ENCODE data around the gene SLF2.
"Not testable (repeated sequence)": the region's sequence is repeated elsewhere in the genome, so short reads cannot be mapped to it uniquely, and the experiment has no call there.

Gene SLF2

DNA sequence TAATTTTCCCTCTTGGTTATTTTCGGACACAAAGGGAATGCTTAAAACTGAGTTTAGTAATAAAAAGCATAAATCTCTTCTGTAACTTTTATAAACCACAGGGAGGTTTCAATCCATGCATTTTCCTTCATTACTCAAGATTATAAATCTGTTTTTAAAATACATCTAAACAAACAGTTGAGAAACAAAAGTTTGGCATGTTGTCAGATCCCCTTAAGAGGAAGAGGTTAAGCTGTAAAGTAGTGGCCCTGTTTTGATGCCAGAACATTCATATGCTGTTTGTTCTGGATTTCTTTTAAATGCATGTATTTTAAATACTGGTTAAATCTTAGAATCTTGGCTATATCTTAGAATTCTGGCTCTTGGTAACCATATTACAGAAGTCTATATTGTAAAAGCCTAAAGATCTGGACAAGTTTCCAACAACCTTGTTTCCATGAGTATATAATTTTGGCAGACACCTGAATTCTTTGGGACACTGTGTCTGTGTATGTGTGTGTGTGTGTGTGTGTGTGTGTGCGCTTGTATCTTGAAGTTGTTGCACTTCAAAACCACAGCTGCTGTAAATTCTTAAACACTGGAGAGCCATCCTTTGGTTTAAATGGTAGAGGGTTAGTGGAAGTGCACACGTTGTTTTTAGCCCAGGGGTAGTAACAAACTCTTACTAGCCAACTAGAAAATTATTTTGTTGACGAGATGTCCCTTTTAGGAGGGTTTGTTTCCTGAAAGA is 49.8 kb downstream of the SLF2 start:
- DNase-seq (ENCODE audit: low read depth): no peak

DNA sequence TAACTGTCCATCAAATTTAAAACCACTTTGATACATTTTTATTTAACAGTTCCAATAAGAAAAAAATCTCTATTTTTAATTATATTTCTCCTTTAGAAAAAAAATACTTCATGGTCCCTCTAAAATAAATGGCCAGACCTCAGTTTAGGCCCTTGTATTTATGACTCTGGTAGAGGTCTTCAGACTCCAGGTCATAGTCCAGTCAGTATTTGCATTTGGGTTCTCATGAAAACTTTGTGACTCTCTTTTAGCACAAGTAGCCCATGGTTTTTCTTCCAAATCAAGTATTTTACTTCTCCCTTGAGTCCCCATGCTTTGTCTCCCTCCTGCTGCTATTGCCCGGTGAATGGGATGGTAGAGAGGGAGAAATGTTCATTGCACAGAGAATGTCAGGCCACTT is 51.1 kb downstream of the SLF2 start:
- DNase-seq (ENCODE audit: low read depth): no peak

DNA sequence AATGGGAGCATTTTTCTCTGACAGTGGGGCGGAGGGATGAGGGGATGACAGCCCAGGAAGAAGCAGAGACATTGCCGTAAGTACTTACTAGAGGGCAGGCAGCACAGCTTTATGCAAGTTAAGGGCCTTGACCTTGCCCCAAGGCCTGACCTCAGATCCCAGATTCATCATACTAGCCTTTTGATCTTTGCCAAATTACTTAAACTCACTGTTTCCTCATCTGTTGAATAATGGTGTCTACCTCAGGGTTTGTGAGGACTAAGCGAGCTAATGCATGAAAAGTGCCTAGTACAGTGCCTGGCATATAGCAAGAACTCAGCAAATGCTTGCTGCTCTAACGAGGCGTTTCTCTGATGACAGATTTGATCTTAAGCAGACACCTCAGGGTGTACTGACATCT is 53.1 kb downstream of the SLF2 start:
- DNase-seq (ENCODE audit: low read depth): no peak

DNA sequence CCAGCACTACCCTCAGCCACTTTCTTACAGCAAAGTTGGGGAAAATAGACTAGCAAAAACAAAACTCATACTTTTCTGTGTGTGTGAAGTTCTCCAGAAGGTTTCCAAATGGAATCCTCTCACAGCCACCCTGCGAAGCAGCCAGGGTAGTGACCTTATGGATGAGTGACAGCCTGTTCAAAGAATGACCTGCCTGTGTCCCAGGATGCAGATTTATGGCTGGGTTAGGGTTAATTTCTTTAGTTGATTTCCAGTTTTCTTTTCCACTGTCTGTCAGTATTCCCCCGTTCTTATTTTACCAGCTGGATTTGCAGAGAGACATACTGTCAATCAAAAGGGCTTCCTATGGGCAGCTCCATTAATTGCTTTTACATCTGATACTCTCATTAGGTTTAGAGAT is 54.1 kb downstream of the SLF2 start:
- no peak for DNase-seq (ENCODE audit: low read depth)

DNA sequence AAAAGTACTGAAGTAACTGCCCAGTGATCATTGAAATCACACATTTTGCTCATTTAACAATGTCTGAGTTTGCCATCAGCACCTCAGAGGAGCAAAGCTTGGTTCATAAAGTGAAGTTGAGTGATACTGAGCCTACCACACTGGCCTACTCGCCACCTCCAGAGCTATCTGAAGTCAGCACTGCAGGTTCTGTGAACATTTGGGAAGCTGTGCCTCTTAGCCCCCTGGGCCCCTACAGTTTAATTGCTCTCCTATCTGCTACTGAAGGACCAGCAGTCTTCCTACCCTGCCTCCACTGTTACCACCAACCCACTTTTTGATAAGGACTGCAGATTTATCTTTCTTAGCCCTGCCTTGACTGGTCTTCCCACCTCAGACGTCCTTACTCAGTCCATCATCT is 54.6 kb downstream of the SLF2 start:
- DNase-seq (ENCODE audit: low read depth): no peak

DNA sequence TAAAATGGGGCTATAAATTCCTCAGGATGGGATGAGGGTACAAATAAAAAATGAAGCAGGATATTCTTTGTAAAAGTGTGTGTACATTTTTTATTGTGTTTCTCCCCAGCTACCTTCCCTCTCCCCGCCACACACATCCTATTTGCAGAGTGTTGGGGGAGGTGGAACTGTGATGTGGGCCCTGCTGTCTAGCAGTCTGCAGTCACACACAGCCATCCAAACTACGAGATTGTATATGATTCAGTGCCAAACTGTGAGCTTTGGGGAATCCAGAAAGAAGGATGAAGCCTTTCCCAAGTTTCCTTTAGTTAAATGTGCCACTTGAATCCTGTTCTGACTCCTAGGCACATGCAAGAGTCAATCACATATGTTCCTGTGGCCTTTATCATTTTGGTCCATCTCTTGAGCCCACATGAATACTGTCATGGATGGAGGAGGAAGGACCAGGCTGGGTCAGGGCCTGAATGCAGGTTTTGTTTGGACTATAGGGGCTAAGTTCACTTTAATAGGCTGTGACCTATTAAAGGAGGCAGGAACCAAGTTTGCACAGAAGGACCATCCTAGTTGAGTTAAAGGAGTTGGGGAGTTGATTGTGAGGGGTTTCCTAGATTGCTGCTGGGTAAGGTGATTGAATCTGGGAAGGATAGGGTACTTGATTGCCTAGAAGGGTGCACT is 55.4 kb downstream of the SLF2 start:
- no peak for DNase-seq (ENCODE audit: low read depth)

DNA sequence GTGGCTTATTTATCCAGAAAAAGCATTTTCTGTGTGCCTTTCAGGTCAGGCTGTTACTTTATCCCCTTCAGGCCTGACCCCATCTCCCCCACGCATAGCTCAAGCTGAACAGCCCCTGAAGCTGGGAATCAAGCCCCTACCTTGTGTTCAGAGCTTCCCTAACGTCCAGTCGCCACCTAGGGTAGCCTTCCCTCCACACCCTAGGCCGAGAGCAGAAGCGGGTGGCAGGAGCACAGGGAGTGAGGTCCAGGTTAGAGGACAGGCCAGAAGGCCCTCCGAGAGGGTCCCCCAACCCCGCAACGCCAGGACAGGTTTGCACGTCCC is 56.1 kb downstream of the SLF2 start:
- DNase-seq (ENCODE audit: low read depth): no peak

DNA sequence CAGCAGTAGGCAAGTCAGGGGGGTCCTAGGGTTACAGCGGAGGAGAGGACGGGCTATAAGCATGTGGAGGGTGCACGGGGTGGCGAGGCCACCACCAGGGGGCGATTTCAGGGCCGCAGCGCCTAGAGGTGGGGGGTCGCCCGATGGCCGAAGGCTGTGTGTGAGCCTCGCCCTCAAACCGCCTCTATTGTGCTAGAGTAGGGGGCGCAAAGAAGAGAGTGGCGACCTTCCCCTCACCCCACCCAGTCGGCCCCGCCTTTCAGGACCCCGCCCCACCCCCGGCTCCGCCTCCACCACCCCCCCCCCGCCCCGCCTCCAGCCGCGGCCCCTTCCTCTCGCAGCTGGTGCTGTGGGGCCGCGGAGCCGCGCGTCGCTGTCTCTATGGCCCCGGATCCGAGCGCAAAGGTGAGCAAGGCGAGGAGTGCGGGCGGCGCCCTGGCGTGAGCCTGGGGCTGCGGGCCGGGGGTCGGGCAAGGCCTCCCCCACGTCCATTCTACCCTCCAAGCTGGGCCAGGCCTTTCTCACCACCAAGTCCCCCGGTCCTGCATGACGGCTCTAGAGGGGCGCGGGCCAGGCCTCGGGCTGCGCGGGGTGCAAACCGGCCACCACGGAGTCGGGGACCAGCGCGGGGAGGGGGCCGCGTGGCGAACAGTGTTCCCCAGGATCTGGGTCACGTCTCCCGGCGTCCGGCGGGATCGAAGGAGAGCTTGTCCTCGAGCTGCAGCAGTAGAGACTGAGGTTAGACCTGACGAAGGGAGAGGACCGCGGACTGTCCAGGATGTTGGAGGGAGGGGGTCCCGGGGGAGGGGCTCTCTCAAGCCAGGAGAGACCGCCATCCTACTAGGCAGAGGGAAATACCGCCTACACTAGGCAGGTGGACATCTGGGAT is 56.7 kb downstream of the SLF2 start, which contains the start of gene SEMA4G:
TSS of gene SEMA4G (plus strand) at position 318 of the 889 bp plus-strand sequence. CDS start 3,409 bp downstream, outside the sequence.
- no peak for DNase-seq (ENCODE audit: low read depth)

DNA sequence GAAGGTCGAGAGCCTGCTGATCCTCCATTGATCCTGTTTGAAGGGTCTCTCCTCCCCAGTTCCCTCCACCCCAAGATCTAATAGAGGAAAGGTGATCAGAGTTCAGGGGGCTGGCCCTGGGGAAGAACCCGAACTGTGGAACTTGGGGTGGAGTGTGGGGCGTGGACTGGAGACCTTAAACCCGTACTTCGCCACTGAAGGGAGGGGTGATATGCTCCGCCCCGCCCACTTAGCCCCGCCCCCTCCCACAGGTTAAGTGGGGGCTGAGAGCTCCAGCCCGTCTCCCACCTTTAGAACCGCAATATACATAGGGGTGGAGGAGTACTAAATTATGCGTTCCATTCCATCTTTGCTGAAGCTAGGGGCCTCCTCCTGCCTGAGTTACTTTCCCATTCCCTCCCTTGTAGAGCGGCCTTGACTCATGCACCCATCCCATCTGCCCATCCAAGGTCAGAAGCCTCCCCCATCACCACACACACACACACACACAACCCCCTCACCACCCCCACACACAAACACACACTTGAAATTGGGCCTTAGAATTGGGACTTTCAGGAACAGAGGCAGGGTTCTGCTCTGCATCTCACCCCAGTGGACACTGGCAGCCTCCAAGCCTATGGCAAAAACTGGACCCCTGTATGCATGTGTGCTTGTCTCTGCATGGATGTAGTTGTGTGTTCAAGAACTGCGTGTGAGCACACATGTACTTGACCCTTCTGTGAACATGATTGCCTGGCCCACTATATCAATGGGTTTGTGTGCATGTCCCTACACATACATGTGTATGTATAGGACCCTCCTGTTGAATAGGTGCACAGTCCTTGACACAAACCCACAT is 57.5 kb downstream of the SLF2 start:
- no peak for DNase-seq (ENCODE audit: low read depth)

DNA sequence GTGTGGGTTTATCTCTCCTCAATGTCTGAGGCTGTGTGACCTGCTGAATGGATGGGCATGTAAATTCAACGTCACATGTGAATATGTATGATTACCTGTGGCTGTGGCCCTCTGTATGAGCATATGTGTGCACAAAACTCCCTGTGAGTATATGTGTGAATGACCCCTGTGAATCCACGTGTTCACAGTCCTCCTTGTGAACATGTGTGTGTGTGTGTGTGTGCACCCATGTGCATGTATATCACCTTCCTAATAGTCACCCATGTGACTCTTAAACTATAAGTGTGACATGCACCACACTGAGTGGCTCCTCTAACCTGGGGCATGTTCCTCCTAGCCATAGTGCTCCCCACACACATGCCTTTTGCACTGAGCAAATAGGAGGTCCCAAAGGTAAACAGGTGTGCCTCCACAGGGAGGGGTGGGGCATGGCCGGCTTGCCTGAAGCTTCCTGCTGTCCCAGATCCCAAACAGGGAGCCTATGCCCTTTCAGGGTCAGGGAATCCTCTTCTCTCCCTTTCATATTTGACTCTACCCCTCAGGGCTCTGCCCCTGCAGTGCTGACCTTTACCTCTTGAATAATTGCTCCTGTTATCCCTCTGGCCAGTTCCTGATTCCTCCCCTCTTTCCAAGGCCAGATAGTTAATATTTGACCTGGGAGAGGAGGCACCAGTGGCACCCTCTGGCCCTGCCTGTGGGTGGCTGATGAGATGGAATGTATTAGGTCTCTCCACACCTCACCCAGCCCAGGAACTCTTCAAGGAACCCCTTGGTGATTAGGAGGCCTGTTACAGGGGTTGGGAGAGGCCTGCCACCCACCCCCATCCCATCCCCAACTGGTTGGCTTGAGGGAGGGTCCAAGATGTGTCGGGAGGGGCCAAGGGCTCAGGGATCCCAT is 58.4 kb downstream of the SLF2 start:
- no peak for DNase-seq (ENCODE audit: low read depth)

DNA sequence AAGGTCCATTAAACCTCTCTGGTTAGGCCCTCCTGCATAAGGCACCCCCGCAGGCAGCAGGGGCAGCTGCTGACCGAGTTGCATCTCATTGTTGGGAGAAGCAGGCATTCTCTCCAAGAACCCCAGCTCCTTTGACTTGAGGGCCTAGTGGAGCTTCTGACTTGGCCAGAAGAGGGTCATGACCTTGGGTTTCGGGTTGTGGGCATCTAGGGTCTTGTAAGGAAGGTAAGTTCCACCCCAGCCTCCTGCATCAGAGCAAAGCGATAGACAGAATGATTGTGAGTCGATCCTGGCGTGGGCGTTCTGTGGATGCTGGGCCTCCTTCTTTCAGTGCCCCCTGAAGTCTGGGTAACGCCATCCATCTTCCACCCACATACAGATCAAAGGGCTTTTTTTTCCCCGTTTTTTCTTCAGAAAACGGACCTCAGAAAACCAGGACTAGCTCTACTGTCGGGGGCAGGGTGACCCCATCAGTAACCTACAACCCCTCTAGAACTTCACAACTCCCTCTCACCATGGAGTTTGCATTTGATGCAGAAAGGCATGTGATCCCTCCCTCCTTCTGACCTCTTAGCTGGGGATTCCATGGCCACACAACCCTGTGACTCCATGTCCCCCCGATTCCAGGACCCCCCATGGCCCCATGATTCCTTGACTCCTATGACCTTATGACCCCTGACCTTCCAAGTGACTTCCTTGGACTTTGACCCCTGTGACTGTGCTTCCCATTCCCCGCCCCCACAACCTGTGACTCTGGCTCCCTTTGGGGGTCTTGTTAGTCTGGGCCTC is 59.5 kb downstream of the SLF2 start:
- no peak for DNase-seq (ENCODE audit: low read depth)

DNA sequence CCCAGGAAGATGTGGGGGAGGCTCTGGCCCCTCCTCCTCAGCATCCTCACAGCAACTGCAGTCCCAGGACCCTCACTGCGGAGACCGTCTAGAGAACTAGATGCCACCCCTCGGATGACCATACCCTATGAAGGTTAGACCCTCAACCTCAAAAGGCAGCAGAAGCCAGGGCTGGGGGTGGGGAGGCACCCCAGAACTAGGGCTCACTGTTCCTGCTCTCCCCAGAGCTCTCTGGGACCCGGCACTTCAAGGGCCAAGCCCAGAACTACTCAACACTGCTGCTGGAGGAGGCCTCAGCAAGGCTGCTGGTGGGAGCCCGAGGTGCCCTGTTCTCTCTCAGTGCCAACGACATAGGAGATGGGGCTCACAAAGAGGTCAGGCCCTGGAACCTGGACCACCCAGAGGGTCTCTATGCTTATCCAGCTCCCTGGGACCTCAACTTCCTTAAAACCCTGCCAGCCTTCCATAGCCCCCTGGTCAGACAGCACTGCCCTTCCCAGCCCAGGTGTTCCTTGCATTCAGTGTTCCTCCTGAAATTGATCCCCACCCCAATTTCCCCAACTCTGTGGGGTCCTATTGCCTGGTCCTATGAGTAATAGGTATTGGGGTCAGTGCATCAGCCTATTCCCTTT is 60.3 kb downstream of the SLF2 start:
- DNase-seq (ENCODE audit: low read depth): no peak

DNA sequence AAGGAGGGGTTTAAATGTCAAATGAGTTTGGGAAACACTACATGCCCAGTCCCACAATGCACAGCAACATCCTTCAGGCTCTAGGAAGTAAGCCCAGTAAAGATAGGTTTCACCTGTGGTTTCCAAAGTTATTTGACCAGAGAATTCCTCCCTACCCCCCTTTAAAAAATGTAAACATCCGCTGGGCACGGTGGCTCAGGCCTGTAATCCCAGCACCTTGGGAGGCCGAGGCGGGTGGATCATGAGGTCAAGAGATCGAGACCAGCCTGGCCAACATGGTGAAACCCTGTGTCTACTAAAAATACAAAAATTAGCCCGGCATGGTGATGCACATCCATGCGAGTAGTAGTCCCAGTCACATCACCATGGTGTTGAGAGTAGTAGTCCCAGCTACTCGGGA is 62.6 kb downstream of the SLF2 start:
- DNase-seq (ENCODE audit: low read depth): not testable (repeated sequence)

DNA sequence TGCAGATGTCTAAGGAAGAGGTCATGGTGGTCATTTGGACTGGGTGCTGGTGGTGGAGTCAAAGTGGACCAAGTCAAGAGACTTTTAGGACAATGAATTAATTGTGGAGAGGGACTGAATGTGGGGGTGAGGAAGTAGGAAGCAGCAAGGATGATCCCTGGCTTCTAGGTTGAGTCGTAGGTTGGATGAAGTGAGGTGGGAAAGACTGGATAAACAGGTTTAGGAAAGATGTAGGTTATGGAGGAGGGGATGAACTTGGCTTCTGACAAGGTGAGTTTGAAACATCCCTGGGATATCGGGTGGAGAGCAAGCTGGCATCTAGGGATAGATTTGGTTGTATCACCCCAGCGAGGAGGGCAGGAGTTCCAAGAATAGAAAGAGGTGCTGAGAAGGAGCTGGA is 64.1 kb downstream of the SLF2 start:
- DNase-seq (ENCODE audit: low read depth): no peak

DNA sequence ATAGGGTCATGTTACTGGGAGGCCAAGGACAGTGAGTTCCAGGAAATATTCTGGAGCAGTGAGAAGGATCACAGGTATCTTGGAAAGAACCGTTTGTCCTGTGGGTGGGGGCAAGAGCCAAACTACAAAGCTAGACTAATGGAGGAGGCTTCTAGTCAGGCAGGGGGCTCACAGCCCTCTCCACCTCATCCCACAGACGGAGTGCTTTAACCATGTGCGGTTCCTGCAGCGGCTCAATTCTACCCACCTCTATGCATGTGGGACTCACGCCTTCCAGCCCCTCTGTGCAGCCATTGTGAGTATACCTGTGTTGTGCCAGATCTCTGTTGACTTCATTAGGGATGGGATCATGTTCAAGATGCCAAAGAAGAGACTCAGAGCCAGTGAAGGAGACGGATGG is 64.7 kb downstream of the SLF2 start:
- no peak for DNase-seq (ENCODE audit: low read depth)

DNA sequence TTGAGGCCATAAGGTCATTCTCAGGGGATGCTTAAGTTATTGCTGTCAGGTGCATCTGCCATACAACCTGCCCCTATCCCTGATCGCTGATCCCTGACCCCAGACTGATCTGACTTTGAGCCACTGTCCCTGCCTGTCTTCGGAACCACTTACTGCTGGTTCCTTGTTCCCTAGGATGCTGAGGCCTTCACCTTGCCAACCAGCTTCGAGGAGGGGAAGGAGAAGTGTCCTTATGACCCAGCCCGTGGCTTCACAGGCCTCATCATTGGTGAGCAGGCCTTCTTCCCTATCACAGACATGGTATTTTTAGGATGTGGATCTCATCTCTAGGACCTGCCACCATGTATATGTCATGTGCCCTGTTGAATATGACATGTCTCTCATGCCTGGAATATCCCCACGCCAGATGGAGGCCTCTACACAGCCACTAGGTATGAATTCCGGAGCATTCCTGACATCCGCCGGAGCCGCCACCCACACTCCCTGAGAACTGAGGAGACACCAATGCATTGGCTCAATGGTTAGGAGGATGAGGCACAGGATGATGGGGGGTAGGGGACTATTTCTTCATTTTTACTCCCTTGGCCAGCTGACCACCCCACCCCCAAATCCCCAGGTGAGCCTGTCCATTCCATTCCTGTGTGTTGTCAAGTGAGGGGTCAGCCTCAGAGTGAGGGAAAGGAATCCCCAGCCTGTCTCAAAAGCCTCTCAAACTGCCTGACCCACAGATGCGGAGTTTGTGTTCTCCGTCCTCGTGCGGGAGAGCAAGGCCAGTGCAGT is 65.5 kb downstream of the SLF2 start:
- no peak for DNase-seq (ENCODE audit: low read depth)

DNA sequence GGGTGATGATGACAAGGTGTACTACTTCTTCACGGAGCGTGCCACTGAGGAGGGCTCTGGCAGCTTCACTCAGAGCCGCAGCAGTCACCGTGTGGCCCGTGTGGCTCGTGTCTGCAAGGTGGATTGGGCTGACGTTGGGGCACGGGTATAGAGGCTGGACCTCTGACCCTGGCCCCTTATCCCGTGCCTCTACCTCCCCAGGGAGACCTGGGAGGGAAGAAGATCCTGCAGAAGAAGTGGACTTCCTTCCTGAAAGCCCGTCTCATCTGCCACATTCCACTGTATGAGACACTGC is 66.1 kb downstream of the SLF2 start:
- no peak for DNase-seq (ENCODE audit: low read depth)

DNA sequence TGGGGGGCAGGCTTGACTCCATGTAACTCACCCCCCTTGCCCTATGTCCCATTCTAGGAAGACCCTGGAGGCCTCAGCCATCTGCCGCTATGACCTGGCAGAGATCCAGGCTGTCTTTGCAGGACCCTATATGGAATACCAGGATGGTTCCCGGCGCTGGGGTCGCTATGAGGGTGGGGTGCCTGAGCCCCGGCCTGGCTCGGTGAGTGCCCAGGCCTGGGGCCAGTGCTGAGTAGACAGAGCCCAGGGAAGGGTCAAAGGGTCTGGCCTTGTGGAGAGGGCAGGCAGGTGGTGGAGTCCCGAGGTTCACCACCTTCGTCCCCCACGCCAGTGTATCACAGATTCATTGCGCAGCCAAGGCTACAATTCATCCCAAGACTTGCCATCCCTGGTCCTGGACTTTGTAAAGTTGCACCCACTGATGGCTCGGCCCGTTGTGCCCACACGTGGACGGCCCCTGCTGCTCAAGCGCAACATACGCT is 67.1 kb downstream of the SLF2 start:
- no peak for DNase-seq (ENCODE audit: low read depth)

DNA sequence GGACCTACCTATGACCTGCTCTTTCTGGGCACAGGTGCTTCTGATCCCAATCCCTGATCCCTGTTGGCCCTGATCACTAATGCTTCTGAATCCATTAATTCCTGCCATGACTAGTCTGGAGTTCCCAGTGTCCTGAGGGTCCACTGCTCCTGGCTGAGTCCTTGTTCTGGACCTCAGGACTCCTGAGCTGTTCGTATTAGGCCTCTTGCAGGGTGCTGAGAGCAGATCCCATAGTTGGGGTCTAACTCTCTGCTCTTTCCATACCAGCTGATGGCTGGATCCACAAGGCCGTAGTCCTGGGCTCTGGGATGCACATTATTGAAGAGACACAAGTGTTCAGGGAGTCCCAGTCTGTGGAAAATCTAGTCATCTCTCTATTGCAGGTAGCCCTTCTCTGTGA is 67.5 kb downstream of the SLF2 start:
- no peak for DNase-seq (ENCODE audit: low read depth)
